ENCODE results near the gene MVK.

Gene MVK

GRCh38 chr12:109610523-109610922, 36.9 kb downstream of the MVK start:
- no peak for DNase-seq

- DNase-seq, result no peak
Measured at GRCh38 chr12:109611223-109611622, 37.6 kb downstream of the MVK start.

GRCh38 chr12:109612003-109612402, 38.4 kb downstream of the MVK start:
- DNase-seq, result no peak

- DNase-seq, result no peak
Measured at GRCh38 chr12:109612975-109613502, 39.4 kb downstream of the MVK start.

GRCh38 chr12:109613649-109614455, 40.3 kb downstream of the MVK start:
- DNase-seq, result no peak

- no peak for DNase-seq
Measured at GRCh38 chr12:109615556-109616229, 42.1 kb downstream of the MVK start.

GRCh38 chr12:109617491-109617890, 43.9 kb downstream of the MVK start:
- no peak for DNase-seq

GRCh38 chr12:109618082-109618481, 44.5 kb downstream of the MVK start:
- DNase-seq, result no peak

- DNase-seq, result no peak
Measured at GRCh38 chr12:109619002-109619604, 45.5 kb downstream of the MVK start.

GRCh38 chr12:109621211-109621694, 47.7 kb downstream of the MVK start:
- no peak for DNase-seq

GRCh38 chr12:109621901-109622364, 48.3 kb downstream of the MVK start:
- DNase-seq, result no peak

GRCh38 chr12:109624467-109624866, 50.9 kb downstream of the MVK start:
- no peak for DNase-seq

GRCh38 chr12:109625131-109625559, 51.6 kb downstream of the MVK start:
- no peak for DNase-seq

- no peak for DNase-seq
Measured at GRCh38 chr12:109625749-109626377, 52.3 kb downstream of the MVK start.

GRCh38 chr12:109626378-109627115, 53.0 kb downstream of the MVK start:
- no peak for DNase-seq

GRCh38 chr12:109627633-109628032, 54.0 kb downstream of the MVK start:
- no peak for DNase-seq

- DNase-seq, result no peak
Measured at GRCh38 chr12:109630107-109630506, 56.5 kb downstream of the MVK start.

- DNase-seq, result no peak
Measured at GRCh38 chr12:109630815-109631214, 57.2 kb downstream of the MVK start.

- no peak for DNase-seq
Measured at GRCh38 chr12:109631302-109631701, 57.7 kb downstream of the MVK start.

GRCh38 chr12:109631751-109632150, 58.2 kb downstream of the MVK start:
- DNase-seq, result no peak

GRCh38 chr12:109632342-109632741, 58.7 kb downstream of the MVK start:
- no peak for DNase-seq

GRCh38 chr12:109635717-109636116, 62.1 kb downstream of the MVK start:
- no peak for DNase-seq
